Activated CD4-positive, alpha-beta memory T cell treated with anti-CD3 and anti-CD28 coated beads, Interleukin-2, amount 10 ng/mL, durations not matched to agents 7 days and 5 days (primary cell): ENCODE results near the gene TKFC. TPM values are rescaled to one million over a fixed set of nuclear protein-coding genes. Genes with fewer than 3 reads are reported as not detected.

Experiments used
- CTCF ChIA-PET: fragments of 350-600 bp; sonication (Branson Sonifier 250); formaldehyde crosslinking; loops from one replicate; lab custom pipeline; 2021; ENCODE audit warnings: antibody characterized with exemption, inconsistent platforms; lab: Charles Lee
- POLR2A ChIA-PET: fragments of 350-600 bp; sonication (Branson Sonifier 250); formaldehyde crosslinking; loops from one replicate; lab custom pipeline; 2021; ENCODE audit warnings: antibody characterized with exemption; lab: Charles Lee
- DNase-seq: peaks from one replicate; pipeline ENCODE4 v3.0.0-alpha.2; 2020
- H3K27ac Mint-ChIP-seq: one replicate; pipeline ENCODE4 v1.8.0; 2021; ENCODE audit warnings: mild to moderate bottlenecking, mixed read lengths
- H3K27me3 Mint-ChIP-seq: one replicate; pipeline ENCODE4 v1.8.0; 2021; ENCODE audit warnings: mixed read lengths
- H3K36me3 Mint-ChIP-seq: one replicate; pipeline ENCODE4 v1.8.0; 2021; ENCODE audit warnings: low read depth, mixed read lengths
- H3K4me1 Mint-ChIP-seq: one replicate; pipeline ENCODE4 v1.8.0; 2021; ENCODE audit warnings: mixed read lengths
- H3K4me3 Mint-ChIP-seq: one replicate; pipeline ENCODE4 v1.8.0; 2021; ENCODE audit warnings: mild to moderate bottlenecking, mixed read lengths
- H3K9me3 Mint-ChIP-seq: one replicate; pipeline ENCODE4 v1.8.0; 2021; ENCODE audit warnings: mixed read lengths
- total RNA-seq, 2 experiments: library from RNA; stranded (reverse); gene quantifications; one replicate each; pipeline ENCODE4 v1.2.3, GENCODE V29; 2021

TKFC gene
- total RNA-seq, 2 experiments from 2014 or later = 49.6 to 51.5 TPM

- no peak for DNase-seq
- Mint-ChIP-seq H3K9me3 (no peaks in the 10 kb centered on the region), H3K27ac (no peak overlapping the region), H3K4me3 (no peak overlapping the region), H3K27me3 (no peaks in the 10 kb centered on the region), H3K4me1 (peaks cover 2% of the 10 kb centered on the region), H3K36me3 (peaks cover 24% of the 10 kb centered on the region)
- ChIA-PET CTCF (no interaction called here), POLR2A (interaction anchor here (3.6 kb wide), 1 partner anchor 11 kb away, joined by 30 read pairs; the partner anchor contains the start of genes CYB561A3 and TMEM138)
Measured at GRCh38 chr11:61350803-61351202, 17.8 kb downstream of the TKFC start.

- Mint-ChIP-seq H3K27me3 (no peaks in the 10 kb centered on the region), H3K27ac (no peak overlapping the region), H3K4me3 (no peak overlapping the region), H3K9me3 (no peaks in the 10 kb centered on the region), H3K36me3 (peaks cover 27% of the 10 kb centered on the region), H3K4me1 (no peaks in the 10 kb centered on the region)
- CTCF ChIA-PET = interaction anchor here (0.7 kb wide), 1 partner anchor 34 kb away, joined by 4 read pairs; no protein-coding TSS in a partner anchor
- DNase-seq = no peak
- POLR2A ChIA-PET = interaction anchor here (2.7 kb wide), 1 partner anchor 11 kb away, joined by 17 read pairs; the partner anchor contains the start of genes CYB561A3 and TMEM138
Measured at GRCh38 chr11:61352038-61352437, 19.0 kb downstream of the TKFC start.

GRCh38 chr11:61353131-61354067, 20.4 kb downstream of the TKFC start:
- no peak for DNase-seq
- CTCF ChIA-PET = interaction anchor here (1.3 to 4.1 kb wide), 2 partner anchors 17 to 20 kb away, joined by 3 to 25 read pairs; no protein-coding TSS in a partner anchor
- POLR2A ChIA-PET = interaction anchor here (1.0 to 2.7 kb wide), 3 partner anchors 9 to 76 kb away, joined by 3 to 17 read pairs (median 5); partner anchors contain the start of genes CPSF7, CYB561A3, DDB1 and SDHAF2

GRCh38 chr11:61354208-61354607, 21.2 kb downstream of the TKFC start:
- POLR2A ChIA-PET = interaction anchor here (1.0 to 2.7 kb wide), 3 partner anchors 8 to 75 kb away, joined by 3 to 17 read pairs (median 5); partner anchors contain the start of genes CPSF7, CYB561A3, DDB1 and SDHAF2

More at GRCh38 chr11:61353131-61354067, 20.4 kb downstream of the TKFC start:
- Mint-ChIP-seq H3K4me1 (peaks cover 4% of the 10 kb centered on the region), H3K4me3 (no peak overlapping the region), H3K36me3 (peaks cover 27% of the 10 kb centered on the region), H3K9me3 (no peaks in the 10 kb centered on the region), H3K27me3 (no peaks in the 10 kb centered on the region), H3K27ac (no peak overlapping the region)

GRCh38 chr11:61356706-61357105, 23.7 kb downstream of the TKFC start:
- DNase-seq = no peak
- CTCF ChIA-PET = interaction anchor here (4.1 kb wide), 1 partner anchor 20 kb away, joined by 25 read pairs; no protein-coding TSS in a partner anchor
- Mint-ChIP-seq H3K36me3 (peaks cover 14% of the 10 kb centered on the region), H3K4me1 (peaks cover 25% of the 10 kb centered on the region), H3K9me3 (no peaks in the 10 kb centered on the region), H3K4me3 (no peak overlapping the region), H3K27ac (no peak overlapping the region), H3K27me3 (no peaks in the 10 kb centered on the region)
- POLR2A ChIA-PET = interaction anchor here (1.4 to 2.4 kb wide), 2 partner anchors 20 to 23 kb away, joined by 5 to 6 read pairs; partner anchors contain the start of gene TKFC

More at GRCh38 chr11:61354208-61354607, 21.2 kb downstream of the TKFC start:
- no peaks in the 10 kb centered on the region for H3K27me3 Mint-ChIP-seq
- H3K4me1 Mint-ChIP-seq = peaks cover 7% of the 10 kb centered on the region
- DNase-seq = no peak
- no peak overlapping the region for H3K27ac Mint-ChIP-seq
- peaks cover 23% of the 10 kb centered on the region for H3K36me3 Mint-ChIP-seq
- no peaks in the 10 kb centered on the region for H3K9me3 Mint-ChIP-seq
- H3K4me3 Mint-ChIP-seq = no peak overlapping the region
- CTCF ChIA-PET = interaction anchor here (0.6 to 4.1 kb wide), 5 partner anchors 18 to 413 kb away, joined by 3 to 25 read pairs (median 3); partner anchors contain the start of genes DDB1 and TKFC

GRCh38 chr11:61357233-61357893, 24.3 kb downstream of the TKFC start:
- Mint-ChIP-seq H3K4me1 (peaks cover 27% of the 10 kb centered on the region), H3K27me3 (no peaks in the 10 kb centered on the region), H3K27ac (no peak overlapping the region), H3K4me3 (no peak overlapping the region), H3K9me3 (no peaks in the 10 kb centered on the region), H3K36me3 (peaks cover 15% of the 10 kb centered on the region)
- ChIA-PET POLR2A (interaction anchor here (2.4 kb wide), 1 partner anchor 21 kb away, joined by 6 read pairs; no protein-coding TSS in a partner anchor), CTCF (interaction anchor here (0.9 kb wide), 1 partner anchor 21 kb away, joined by 5 read pairs; no protein-coding TSS in a partner anchor)
- DNase-seq = no peak

- CTCF ChIA-PET = interaction anchor here (0.9 kb wide), 1 partner anchor 22 kb away, joined by 5 read pairs; no protein-coding TSS in a partner anchor
- no peak overlapping the region for H3K4me3 Mint-ChIP-seq
- POLR2A ChIA-PET = interaction anchor here (1.4 kb wide), 1 partner anchor 24 kb away, joined by 3 read pairs; no protein-coding TSS in a partner anchor
- no peak for DNase-seq
- H3K27me3 Mint-ChIP-seq = no peaks in the 10 kb centered on the region
- H3K36me3 Mint-ChIP-seq = peaks cover 16% of the 10 kb centered on the region
- H3K4me1 Mint-ChIP-seq = peaks cover 31% of the 10 kb centered on the region
- no peaks in the 10 kb centered on the region for H3K9me3 Mint-ChIP-seq
- no peak overlapping the region for H3K27ac Mint-ChIP-seq
Measured at GRCh38 chr11:61357894-61358239, 24.8 kb downstream of the TKFC start.

GRCh38 chr11:61358566-61358965, 25.5 kb downstream of the TKFC start:
- ChIA-PET CTCF (interaction anchor here (10.0 kb wide), 1 partner anchor 24 kb away, joined by 153 read pairs; the partner anchor contains the start of genes DDB1 and TKFC), POLR2A (interaction anchor here (1.4 kb wide), 1 partner anchor 25 kb away, joined by 3 read pairs; no protein-coding TSS in a partner anchor)
- H3K27me3 Mint-ChIP-seq = no peaks in the 10 kb centered on the region
- no peaks in the 10 kb centered on the region for H3K9me3 Mint-ChIP-seq
- H3K36me3 Mint-ChIP-seq = peaks cover 10% of the 10 kb centered on the region
- H3K4me3 Mint-ChIP-seq = no peak overlapping the region
- peaks cover 37% of the 10 kb centered on the region for H3K4me1 Mint-ChIP-seq
- no peak overlapping the region for H3K27ac Mint-ChIP-seq
- no peak for DNase-seq

GRCh38 chr11:61359516-61359915, 26.5 kb downstream of the TKFC start:
- POLR2A ChIA-PET = interaction anchor here (3.6 to 5.3 kb wide), 4 partner anchors 11 to 71 kb away, joined by 25 to 118 read pairs (median 40); partner anchors contain the start of genes CPSF7, DDB1, SDHAF2 and TKFC
- no peak overlapping the region for H3K4me3 Mint-ChIP-seq
- H3K9me3 Mint-ChIP-seq = no peaks in the 10 kb centered on the region
- CTCF ChIA-PET = interaction anchor here (8.7 to 10.0 kb wide), 2 partner anchors 24 to 25 kb away, joined by 66 to 153 read pairs; partner anchors contain the start of genes DDB1 and TKFC
- peaks cover 43% of the 10 kb centered on the region for H3K4me1 Mint-ChIP-seq
- peaks cover 19% of the 10 kb centered on the region for H3K36me3 Mint-ChIP-seq
- H3K27ac Mint-ChIP-seq = no peak overlapping the region
- no peak for DNase-seq
- no peaks in the 10 kb centered on the region for H3K27me3 Mint-ChIP-seq

- CTCF ChIA-PET = interaction anchor here (1.0 to 10.0 kb wide), 7 partner anchors 23 to 107 kb away, joined by 3 to 153 read pairs (median 4); partner anchors contain the start of genes CPSF7, DDB1, SDHAF2 and TKFC
- Mint-ChIP-seq H3K27ac (peak overlapping the region; percentile 97), H3K4me1 (peaks cover 43% of the 10 kb centered on the region), H3K9me3 (no peaks in the 10 kb centered on the region), H3K27me3 (no peaks in the 10 kb centered on the region), H3K4me3 (peak overlapping the region; percentile 98), H3K36me3 (peaks cover 26% of the 10 kb centered on the region)
- no peak for DNase-seq
- POLR2A ChIA-PET = interaction anchor here (1.0 to 5.3 kb wide), 27 partner anchors 9 to 1230 kb away, joined by 3 to 118 read pairs (median 6); partner anchors contain the start of genes CD5, CPSF7, DDB1 and SDHAF2
Measured at GRCh38 chr11:61361237-61361740, 28.3 kb downstream of the TKFC start.

- peak within 1 kb of the TSS; percentile 97 for H3K27ac Mint-ChIP-seq
- peak within 1 kb of the TSS; percentile 98 for H3K4me3 Mint-ChIP-seq
- peaks cover 29% of the 10 kb centered on the region for H3K36me3 Mint-ChIP-seq
- POLR2A ChIA-PET = interaction anchor here (0.6 to 5.3 kb wide), 38 partner anchors 9 to 1479 kb away, joined by 3 to 118 read pairs (median 4); partner anchors contain the start of genes CD5, CPSF7, DDB1 and FTH1
- CTCF ChIA-PET = interaction anchor here (0.9 to 10.0 kb wide), 10 partner anchors 12 to 448 kb away, joined by 3 to 153 read pairs (median 5); partner anchors contain the start of genes CPSF7, DDB1, SDHAF2 and TKFC
- no peaks in the 10 kb centered on the region for H3K27me3 Mint-ChIP-seq
- DNase-seq = peak; percentile 93
- H3K4me1 Mint-ChIP-seq = peaks cover 43% of the 10 kb centered on the region
- H3K9me3 Mint-ChIP-seq = no peaks in the 10 kb centered on the region
Measured at GRCh38 chr11:61361741-61362541, 28.9 kb downstream of the TKFC start, which contains the start of the genes CYB561A3 and TMEM138. Gene CYB561A3 (minus strand): TSS chr11:61361882. CDS start chr11:61356713, 5,169 bp downstream. Gene TMEM138 (plus strand): TSS chr11:61362374. CDS start chr11:61364391, 2,017 bp downstream.
